ENCODE measurements around the gene CNKSR2. TPM values are rescaled to one million over a fixed set of nuclear protein-coding genes. Genes with fewer than 3 reads are reported as not detected.

CNKSR2 gene
- total RNA-seq, 1 donor from 2014 or later: 54.5 TPM

GRCh38 chrX:21620234-21620633 lies 246.0 kb downstream of the CNKSR2 start:
- H3K9me3 Mint-ChIP-seq: no peaks in the 10 kb centered on the region
- H3K36me3 Mint-ChIP-seq: no peaks in the 10 kb centered on the region
- H3K4me1 Mint-ChIP-seq: no peaks in the 10 kb centered on the region
- no peak overlapping the region for H3K9ac ChIP-seq
- H3F3A ChIP-seq (ENCODE audit: low read depth): no peaks in the 10 kb centered on the region
- H3K4me3 Mint-ChIP-seq: no peak overlapping the region
- no peaks in the 10 kb centered on the region for H3K27me3 ChIP-seq
- H3K27me3 Mint-ChIP-seq (ENCODE audit: insufficient read depth, low read depth): no peaks in the 10 kb centered on the region
- peaks cover 6% of the 10 kb centered on the region for H3K9me3 ChIP-seq (ENCODE audit: low read depth)
- DNase-seq (ENCODE audit: low spot score): no peak
- no peak overlapping the region for H3K4me3 ChIP-seq
- H3K27ac ChIP-seq: no peak overlapping the region
- no peaks in the 10 kb centered on the region for H3K4me1 ChIP-seq
- no peak for TF ChIP-seq EZH2 (IDR thresholded peaks at IDR 0.05)
- TF ChIP-seq CTCF (IDR thresholded peaks at IDR 0.05): no peak
- TF ChIP-seq EZH2phosphoT487 (IDR thresholded peaks at IDR 0.05): no peak
- H3K79me2 ChIP-seq (ENCODE audit: low read depth): no peaks in the 10 kb centered on the region
- H4K20me1 ChIP-seq (ENCODE audit: low read depth): no peaks in the 10 kb centered on the region
- no peak overlapping the region for H3K27ac Mint-ChIP-seq
- peaks cover 4% of the 10 kb centered on the region for H3K36me3 ChIP-seq
- no peak overlapping the region for H2AFZ ChIP-seq (replicated peaks)
- no peak overlapping the region for H3K4me2 ChIP-seq

- Mint-ChIP-seq H3K36me3 (peaks cover 15% of the 10 kb centered on the region), H3K4me1 (no peaks in the 10 kb centered on the region), H3K9me3 (peaks cover 16% of the 10 kb centered on the region), H3K4me3 (no peak overlapping the region), H3K27me3 (ENCODE audit: insufficient read depth, low read depth) (peaks cover 4% of the 10 kb centered on the region), H3K27ac (no peak overlapping the region)
- no peaks in the 10 kb centered on the region for H4K20me1 ChIP-seq (ENCODE audit: low read depth)
- H3K27me3 ChIP-seq: no peaks in the 10 kb centered on the region
- H3K27ac ChIP-seq: no peak overlapping the region
- peaks cover 6% of the 10 kb centered on the region for H3K9me3 ChIP-seq (ENCODE audit: low read depth)
- TF ChIP-seq EZH2phosphoT487 (IDR thresholded peaks at IDR 0.05) (no peak), CTCF (IDR thresholded peaks at IDR 0.05) (no peak), EZH2 (IDR thresholded peaks at IDR 0.05) (no peak)
- DNase-seq (ENCODE audit: low spot score): no peak
- no peaks in the 10 kb centered on the region for H3K79me2 ChIP-seq (ENCODE audit: low read depth)
- H3K4me1 ChIP-seq: no peaks in the 10 kb centered on the region
- H3K4me2 ChIP-seq: no peak overlapping the region
- no peaks in the 10 kb centered on the region for H3F3A ChIP-seq (ENCODE audit: low read depth)
- H3K9ac ChIP-seq: no peak overlapping the region
- H3K4me3 ChIP-seq: no peak overlapping the region
- peaks cover 4% of the 10 kb centered on the region for H3K36me3 ChIP-seq
- H2AFZ ChIP-seq (replicated peaks): no peak overlapping the region
Measured at GRCh38 chrX:21623778-21624501, 249.7 kb downstream of the CNKSR2 start.

- no peaks in the 10 kb centered on the region for H3K9me3 ChIP-seq (ENCODE audit: low read depth)
- peaks cover 5% of the 10 kb centered on the region for H3K27me3 Mint-ChIP-seq (ENCODE audit: insufficient read depth, low read depth)
- no peaks in the 10 kb centered on the region for H3K4me1 ChIP-seq
- TF ChIP-seq EZH2phosphoT487 (IDR thresholded peaks at IDR 0.05) (no peak), CTCF (IDR thresholded peaks at IDR 0.05) (no peak), EZH2 (IDR thresholded peaks at IDR 0.05) (no peak)
- H3K36me3 Mint-ChIP-seq: peaks cover 9% of the 10 kb centered on the region
- no peak overlapping the region for H3K4me3 ChIP-seq
- peaks cover 3% of the 10 kb centered on the region for H3K36me3 ChIP-seq
- no peaks in the 10 kb centered on the region for H3F3A ChIP-seq (ENCODE audit: low read depth)
- no peaks in the 10 kb centered on the region for H3K27me3 ChIP-seq
- peak overlapping the region; percentile 61 for H3K27ac Mint-ChIP-seq
- no peak overlapping the region for H3K4me2 ChIP-seq
- H3K9me3 Mint-ChIP-seq: peaks cover 15% of the 10 kb centered on the region
- no peak overlapping the region for H3K27ac ChIP-seq
- H3K4me3 Mint-ChIP-seq: no peak overlapping the region
- H3K4me1 Mint-ChIP-seq: peaks cover 10% of the 10 kb centered on the region
- H2AFZ ChIP-seq (replicated peaks): no peak overlapping the region
- DNase-seq (ENCODE audit: low spot score): peak; percentile 45
- H3K79me2 ChIP-seq (ENCODE audit: low read depth): no peaks in the 10 kb centered on the region
- no peak overlapping the region for H3K9ac ChIP-seq
- H4K20me1 ChIP-seq (ENCODE audit: low read depth): no peaks in the 10 kb centered on the region
Measured at GRCh38 chrX:21632027-21632426, 257.8 kb downstream of the CNKSR2 start.

All from neural progenitor cell (in vitro differentiated cells).